Purkinje cell (primary cell): ENCODE data around the gene ASCL3. TPM values are rescaled to one million over a fixed set of nuclear protein-coding genes. Genes with fewer than 3 reads are reported as not detected.

ENCODE experiments used
- polyA plus RNA-seq: library from polyadenylated mRNA; unstranded; fragments of >200 nt; fragmentation: Nextera tagmentation; gene quantifications from 2 replicates; pipeline ENCODE4 v1.2.1, GENCODE V29; 2014

Gene ASCL3, protein sequence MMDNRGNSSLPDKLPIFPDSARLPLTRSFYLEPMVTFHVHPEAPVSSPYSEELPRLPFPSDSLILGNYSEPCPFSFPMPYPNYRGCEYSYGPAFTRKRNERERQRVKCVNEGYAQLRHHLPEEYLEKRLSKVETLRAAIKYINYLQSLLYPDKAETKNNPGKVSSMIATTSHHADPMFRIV
- not detected in 2 replicates for polyA plus RNA-seq

DNA sequence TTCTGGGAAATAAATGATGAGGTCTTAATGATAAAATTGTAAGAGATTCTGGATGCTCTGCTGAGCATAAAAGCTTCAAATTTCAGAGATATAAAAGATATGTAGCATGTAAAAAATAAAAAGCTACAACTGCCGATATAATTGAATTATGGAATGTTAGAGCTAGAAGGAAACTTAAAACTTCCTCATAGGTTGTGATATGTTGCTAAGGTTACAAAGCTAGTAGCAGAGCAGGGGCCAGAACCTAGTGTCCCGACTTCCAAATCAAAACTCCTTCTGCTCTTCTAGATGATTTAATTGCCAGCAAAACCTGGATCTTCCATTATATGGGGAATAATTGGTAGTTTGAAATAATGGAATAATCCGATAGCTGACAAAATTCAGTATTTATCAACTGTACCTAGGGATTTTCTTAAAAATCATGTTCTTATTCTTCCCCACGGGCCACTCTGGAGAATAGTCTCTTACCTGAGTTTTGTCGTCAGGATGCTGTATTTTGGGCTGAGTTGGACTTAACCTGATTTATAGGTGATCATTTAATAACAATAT lies at the start of gene ASCL3:
TSS of gene ASCL3 (minus strand) at position 499 of the 549 bp plus-strand sequence. CDS start 4,855 bp downstream, outside the sequence.

DNA sequence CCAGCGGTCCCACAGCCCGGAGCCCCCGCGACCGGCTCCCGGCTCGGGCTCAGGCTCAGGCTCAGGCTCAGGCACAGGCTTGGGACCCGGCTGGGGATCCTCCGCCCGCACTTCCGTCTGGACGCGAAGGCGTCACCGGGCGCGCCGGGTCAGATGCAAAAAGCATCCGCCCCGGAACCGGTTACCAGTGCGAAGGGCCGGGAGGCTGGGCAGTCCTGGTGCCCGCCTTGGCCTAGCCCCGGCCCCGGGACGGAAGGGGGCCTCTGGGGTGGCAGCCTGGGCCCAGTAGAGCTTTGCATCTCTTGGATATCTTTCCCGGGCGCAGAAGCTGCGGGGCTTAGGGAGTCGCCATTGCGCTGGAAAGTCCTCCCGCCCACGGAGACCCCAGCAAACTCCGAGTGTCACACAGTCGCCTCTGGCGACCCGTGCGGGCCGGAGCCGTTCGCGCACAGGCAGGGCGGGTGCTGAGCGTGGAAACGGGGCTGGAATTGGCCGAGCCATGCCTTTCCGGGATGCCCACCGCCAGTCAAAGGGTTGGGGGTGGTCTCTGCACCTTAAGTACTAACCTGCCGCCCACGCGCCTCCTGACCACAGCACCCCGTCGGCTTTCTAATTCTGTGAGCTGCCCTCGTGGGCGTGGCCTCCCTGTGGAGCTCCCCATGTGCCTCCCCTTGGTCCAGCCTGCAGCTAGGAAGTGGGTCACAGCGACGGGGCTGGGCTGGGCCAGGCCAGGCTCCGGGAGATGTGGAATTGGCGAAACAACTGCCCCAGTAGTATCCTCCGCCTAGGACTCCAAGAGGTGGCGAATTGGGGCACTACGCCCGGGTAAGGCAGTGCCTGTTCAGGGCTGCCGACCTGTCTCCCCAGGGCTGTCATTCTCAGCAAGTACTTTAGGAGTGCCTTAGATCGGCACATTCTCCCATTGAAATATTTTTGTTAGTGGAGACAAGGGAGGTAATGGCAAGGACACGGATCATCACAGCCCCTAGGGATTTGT lies 21.8 kb upstream of the ASCL3 start, which contains the start of gene TMEM9B:
TSS of gene TMEM9B (minus strand) at position 119 of the 997 bp plus-strand sequence. CDS start 129 bp downstream, outside the sequence.

DNA sequence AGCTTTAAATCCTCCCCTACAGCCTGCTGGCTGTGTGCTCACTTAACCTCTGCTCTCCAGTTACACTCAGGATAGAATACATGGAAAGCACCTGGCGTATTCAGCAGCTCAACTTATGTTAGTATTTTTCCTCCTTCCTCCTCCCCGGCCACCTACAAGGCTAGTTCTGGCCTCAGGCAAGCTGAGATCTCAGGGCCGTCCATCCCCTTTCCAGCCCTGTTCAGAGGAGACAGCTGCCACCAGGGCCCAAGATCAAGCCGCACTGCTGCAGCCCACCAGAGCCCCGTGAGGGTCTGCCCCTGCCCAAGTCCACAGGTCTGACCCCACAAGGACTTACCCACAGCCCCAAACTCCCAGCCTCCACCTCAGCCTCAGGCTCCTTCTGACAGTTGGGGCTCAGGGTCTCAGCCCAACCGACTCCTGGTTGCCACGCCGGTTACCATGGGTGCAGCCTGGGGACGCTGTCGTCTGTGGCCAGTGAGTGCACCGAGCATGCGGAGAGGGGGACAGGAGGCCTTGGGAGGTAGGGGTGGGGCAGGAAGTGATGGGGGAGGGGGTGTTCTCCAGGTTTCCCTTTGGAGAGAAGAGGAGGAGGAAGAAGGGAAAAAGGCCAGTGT lies 10.1 kb downstream of the ASCL3 start, which contains the start of gene C11orf16:
TSS of gene C11orf16 (minus strand) at position 384 of the 617 bp plus-strand sequence. CDS start 639 bp downstream, outside the sequence.

DNA sequence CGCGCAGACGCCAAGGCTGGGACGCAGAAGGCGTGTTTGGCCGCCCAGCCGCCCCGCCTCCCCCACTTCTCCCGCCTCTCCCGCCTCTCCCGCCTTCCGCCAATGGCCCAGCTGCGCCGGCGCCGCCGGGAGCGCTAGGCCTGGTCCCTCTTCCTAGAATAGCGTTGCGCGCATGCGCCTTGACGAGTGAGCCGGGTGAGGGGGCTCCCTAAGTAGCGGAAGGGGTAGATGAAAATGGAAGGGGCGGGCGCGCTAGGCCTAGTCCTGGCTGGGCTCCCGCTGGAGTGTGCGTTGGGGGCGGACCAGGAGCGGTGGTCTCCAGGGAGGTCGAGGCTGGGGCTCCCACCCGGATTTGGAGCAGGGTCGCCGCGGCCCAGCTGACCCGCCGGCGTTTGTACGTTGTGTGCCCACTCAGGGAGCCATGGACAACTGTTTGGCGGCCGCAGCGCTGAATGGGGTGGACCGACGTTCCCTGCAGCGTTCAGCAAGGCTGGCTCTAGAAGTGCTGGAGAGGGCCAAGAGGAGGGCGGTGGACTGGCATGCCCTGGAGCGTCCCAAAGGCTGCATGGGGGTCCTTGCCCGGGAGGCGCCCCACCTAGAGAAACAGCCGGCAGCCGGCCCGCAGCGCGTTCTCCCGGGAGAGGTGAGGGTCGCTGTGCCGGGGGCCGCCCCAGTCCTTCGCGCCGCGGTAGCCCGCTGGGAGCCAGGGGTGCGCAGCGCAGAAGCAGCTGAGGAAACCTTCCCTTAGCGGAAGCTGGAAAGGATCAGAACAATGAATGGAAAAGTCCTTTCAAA lies 31.6 kb downstream of the ASCL3 start, which contains the start of gene AKIP1:
TSS of gene AKIP1 (plus strand) at position 161 of the 795 bp plus-strand sequence. CDS start at position 422, 261 bp downstream.

Other genes with a start within 250 kb of the ASCL3 start
- 9.2 and 9.6 TPM in 2 replicates for gene AKIP1, start 31.8 kb downstream of the ASCL3 start, polyA plus RNA-seq
- gene C11orf16, start 10.1 kb downstream of the ASCL3 start, polyA plus RNA-seq, result not detected in 2 replicates
- gene TMEM9B, start 21.4 kb upstream of the ASCL3 start, polyA plus RNA-seq, result 106 and 133 TPM in 2 replicates
- 12.3 and 14.6 TPM in 2 replicates for gene NRIP3, start 61.0 kb upstream of the ASCL3 start, polyA plus RNA-seq
- gene SCUBE2, start 148.6 kb upstream of the ASCL3 start, polyA plus RNA-seq, result 2.7 and 6.4 TPM in 2 replicates